Measurements from ENCODE around the gene FLOT2.

The FLOT2 gene

GRCh38 chr17:28889996-28890395 lies 7.5 kb downstream of the FLOT2 start:
- in situ Hi-C loops (cut with HindIII; ENCODE audit: low sequenced_read_pairs): no loop called here
- no peak for DNase-seq (ENCODE audit: low read depth)
- H3K4me3 ChIP-seq (ENCODE audit: low read depth, low read length): no peak overlapping the region
- TF ChIP-seq CTCF (IDR thresholded peaks at IDR 0.05; ENCODE audit: low read depth, low read length, missing control alignments): no peak

GRCh38 chr17:28888832-28889231 lies 8.7 kb downstream of the FLOT2 start:
- in situ Hi-C loops (cut with HindIII; ENCODE audit: low sequenced_read_pairs): no loop called here
- TF ChIP-seq CTCF (IDR thresholded peaks at IDR 0.05; ENCODE audit: low read depth, low read length, missing control alignments): no peak
- no peak overlapping the region for H3K4me3 ChIP-seq (ENCODE audit: low read depth, low read length)
- no peak for DNase-seq (ENCODE audit: low read depth)

GRCh38 chr17:28887871-28888471 lies 9.6 kb downstream of the FLOT2 start:
- TF ChIP-seq CTCF (IDR thresholded peaks at IDR 0.05; ENCODE audit: low read depth, low read length, missing control alignments): no peak
- DNase-seq (ENCODE audit: low read depth): no peak
- in situ Hi-C loops (cut with HindIII; ENCODE audit: low sequenced_read_pairs): no loop called here
- H3K4me3 ChIP-seq (ENCODE audit: low read depth, low read length): no peak overlapping the region

GRCh38 chr17:28885951-28886350 lies 11.6 kb downstream of the FLOT2 start:
- in situ Hi-C loops (cut with HindIII; ENCODE audit: low sequenced_read_pairs): no loop called here
- TF ChIP-seq CTCF (IDR thresholded peaks at IDR 0.05; ENCODE audit: low read depth, low read length, missing control alignments): no peak
- no peak overlapping the region for H3K4me3 ChIP-seq (ENCODE audit: low read depth, low read length)
- no peak for DNase-seq (ENCODE audit: low read depth)

GRCh38 chr17:28885363-28885762 lies 12.2 kb downstream of the FLOT2 start:
- in situ Hi-C loops (cut with HindIII; ENCODE audit: low sequenced_read_pairs): no loop called here
- no peak for TF ChIP-seq CTCF (IDR thresholded peaks at IDR 0.05; ENCODE audit: low read depth, low read length, missing control alignments)
- no peak for DNase-seq (ENCODE audit: low read depth)
- H3K4me3 ChIP-seq (ENCODE audit: low read depth, low read length): no peak overlapping the region

GRCh38 chr17:28883967-28884702 lies 13.4 kb downstream of the FLOT2 start:
- in situ Hi-C loops (cut with HindIII; ENCODE audit: low sequenced_read_pairs): no loop called here
- TF ChIP-seq CTCF (IDR thresholded peaks at IDR 0.05; ENCODE audit: low read depth, low read length, missing control alignments): no peak
- DNase-seq (ENCODE audit: low read depth): no peak

More at GRCh38 chr17:28883967-28884702, 13.4 kb downstream of the FLOT2 start:
- H3K4me3 ChIP-seq (ENCODE audit: low read depth, low read length): no peak overlapping the region

All from astrocyte of the cerebellum (primary cell).